A673 (cell line): Measurements from ENCODE around the gene METTL22. TPM values are rescaled to one million over a fixed set of nuclear protein-coding genes. Genes with fewer than 3 reads are reported as not detected.

ENCODE experiments used
- BruUV-seq: library from RNA; stranded (reverse); fragments of 400-500 nt; replicated peaks from 2 replicates; lab custom pipeline; 2021; lab: Mats Ljungman, UMichigan
- CTCF ChIA-PET: fragments of 300-600 bp; sonication (Branson Sonifier 250); formaldehyde crosslinking; loops from one replicate; lab custom pipeline; 2022; ENCODE audit warnings: antibody characterized with exemption; lab: Charles Lee
- POLR2A ChIA-PET: fragments of 300-600 bp; sonication (Branson Sonifier 250); formaldehyde crosslinking; loops from one replicate; lab custom pipeline; 2022; ENCODE audit warnings: antibody characterized with exemption; ENCODE audit not compliant: low non-redundant PET; lab: Charles Lee
- DNase-seq: peaks from one replicate; pipeline ENCODE4 v3.0.0-alpha.2; 2015; ENCODE audit warnings: low spot score
- H3K27ac ChIP-seq: fragments of 200-600 bp; sonication (generic); 2 replicates; pipeline ENCODE4 v1.5.1; 2016; ENCODE audit warnings: mixed run types, low read depth, mild to moderate bottlenecking, mixed read lengths, antibody characterized with exemption, low read length; ENCODE audit not compliant: poor library complexity, severe bottlenecking
- H3K27me3 ChIP-seq: fragments of 200-600 bp; sonication (generic); replicated peaks from 2 replicates; pipeline ENCODE4 v1.6.1; 2017; ENCODE audit warnings: mixed run types, low read depth, mild to moderate bottlenecking, mixed read lengths, antibody characterized with exemption, low read length; ENCODE audit not compliant: insufficient read depth, poor library complexity
- H3K36me3 ChIP-seq: fragments of 200-600 bp; sonication (generic); 2 replicates; pipeline ENCODE4 v1.6.1; 2016; ENCODE audit warnings: mixed run types, mild to moderate bottlenecking, mixed read lengths, antibody characterized with exemption, low read length; ENCODE audit not compliant: insufficient read depth, poor library complexity, severe bottlenecking
- H3K4me1 ChIP-seq: fragments of 200-600 bp; sonication (generic); 2 replicates; pipeline ENCODE4 v1.6.1; 2017; ENCODE audit warnings: mixed run types, mild to moderate bottlenecking, mixed read lengths, antibody characterized with exemption, low read length; ENCODE audit not compliant: insufficient read depth, poor library complexity, severe bottlenecking
- H3K4me3 ChIP-seq: fragments of 200-600 bp; sonication (generic); 2 replicates; pipeline ENCODE4 v1.5.1; 2016; ENCODE audit warnings: low read depth, mixed run types, mild to moderate bottlenecking, mixed read lengths, low read length; ENCODE audit not compliant: poor library complexity, severe bottlenecking
- H3K9me3 ChIP-seq: fragments of 200-600 bp; sonication (generic); 2 replicates; pipeline ENCODE4 v1.6.1; 2016; ENCODE audit warnings: mixed run types, low read depth, mild to moderate bottlenecking, mixed read lengths, antibody characterized with exemption, low read length; ENCODE audit not compliant: poor library complexity, severe bottlenecking
- EZH2 ChIP-seq: fragments of 200-600 bp; sonication (generic); IDR thresholded peaks from 2 replicates; pipeline ENCODE4 v1.6.1; 2017; ENCODE audit warnings: borderline replicate concordance, low read depth, mild to moderate bottlenecking, mixed read lengths, antibody characterized with exemption, low read length; ENCODE audit not compliant: poor library complexity, severe bottlenecking
- intact Hi-C: fragments of 100-400 bp; cut with micrococcal nuclease; formaldehyde crosslinking; loops from one replicate; pipeline ENCODE4 v1.10.0; 2022; ENCODE audit not compliant: unreplicated experiment
- total RNA-seq: library from RNA; stranded (reverse); gene quantifications from 2 replicates; pipeline ENCODE4 v1.2.3, GENCODE V29; 2021
- TF ChIP-seq, protein P1 (sequence below): fragments of 300-800, 200-600 bp; sonication (generic); conservative IDR thresholded peaks from 2 replicates; pipeline ENCODE4 v1.5.1; 2017; ENCODE audit warnings: low read depth, mild to moderate bottlenecking, antibody characterized with exemption, low read length, moderate library complexity, mixed read lengths

METTL22 gene
- total RNA-seq, 1 experiment from 2014 or later, result 91.2 TPM

DNA sequence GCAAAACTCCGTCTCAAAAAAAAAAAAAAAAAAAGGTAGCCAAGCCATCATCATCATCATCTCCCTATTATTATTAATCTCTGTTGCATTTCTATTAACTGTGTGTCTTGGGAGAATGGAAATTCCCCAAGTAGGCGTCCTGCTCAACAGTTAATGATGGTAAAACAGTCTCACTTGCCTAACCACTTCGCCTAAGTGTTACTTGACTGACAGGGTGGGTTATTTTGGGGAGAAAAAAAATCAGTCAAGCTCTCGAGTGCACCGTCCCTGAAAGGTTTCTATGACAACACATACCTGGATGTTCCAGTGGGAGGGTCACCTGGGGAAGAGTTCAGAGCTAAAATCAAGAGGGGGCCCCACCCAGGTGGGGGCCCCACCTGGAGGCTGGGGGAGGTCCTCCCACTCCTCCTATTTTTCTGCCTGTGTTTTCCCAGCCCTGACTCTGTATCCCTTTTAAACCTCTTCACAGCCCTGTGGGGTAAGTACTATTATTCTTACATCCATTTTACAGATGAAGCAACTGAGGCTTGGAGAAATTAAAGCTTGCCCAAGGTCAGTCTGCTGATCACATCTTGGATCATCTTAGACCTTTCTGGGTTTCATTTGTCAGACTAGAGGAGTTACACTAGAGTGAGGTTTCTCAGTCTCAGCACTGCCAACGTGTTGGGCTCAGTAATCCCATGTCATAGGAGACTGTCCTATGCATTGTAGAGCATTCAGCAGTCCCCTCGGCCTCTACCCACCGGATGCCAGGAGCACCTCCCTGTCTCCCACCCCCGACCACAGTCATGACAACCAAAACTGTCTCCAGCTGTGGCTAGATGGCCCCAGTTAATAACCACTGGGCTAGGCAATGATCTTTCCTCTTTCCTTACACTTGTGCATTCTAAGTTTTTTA lies 41.9 kb downstream of the METTL22 start:
- no TSS peak for BruUV-seq
- POLR2A ChIA-PET, result no interaction called here

DNA sequence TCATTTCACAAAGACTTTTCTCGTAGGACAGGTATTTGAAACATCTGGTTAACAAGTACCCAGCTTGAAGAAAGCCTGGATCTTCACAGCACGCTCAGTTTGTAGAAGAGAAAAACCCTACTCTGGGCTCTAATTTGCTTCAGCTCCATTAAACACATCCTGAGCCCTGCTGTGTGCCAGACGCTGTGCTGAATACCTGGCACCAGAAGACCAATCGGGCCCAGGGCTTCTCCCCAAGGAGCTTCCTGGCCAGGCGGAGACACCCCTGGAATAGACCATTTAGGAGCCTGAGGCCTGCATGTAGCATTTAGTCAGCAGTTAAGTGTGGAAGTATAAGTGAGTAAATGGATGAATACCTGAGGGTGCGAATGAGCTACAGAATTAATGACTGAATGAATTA lies 44.0 kb downstream of the METTL22 start:
- ChIA-PET POLR2A (no interaction called here), CTCF (no interaction called here)
- Histone ChIP-seq H3K27me3 (no peaks in the 10 kb centered on the region), H3K4me1 (peaks cover 4% of the 10 kb centered on the region), H3K27ac (no peak overlapping the region), H3K4me3 (no peak overlapping the region), H3K36me3 (no peaks in the 10 kb centered on the region), H3K9me3 (no peaks in the 10 kb centered on the region)
- TF ChIP-seq EZH2, result no peak
- TF ChIP-seq, protein P1, sequence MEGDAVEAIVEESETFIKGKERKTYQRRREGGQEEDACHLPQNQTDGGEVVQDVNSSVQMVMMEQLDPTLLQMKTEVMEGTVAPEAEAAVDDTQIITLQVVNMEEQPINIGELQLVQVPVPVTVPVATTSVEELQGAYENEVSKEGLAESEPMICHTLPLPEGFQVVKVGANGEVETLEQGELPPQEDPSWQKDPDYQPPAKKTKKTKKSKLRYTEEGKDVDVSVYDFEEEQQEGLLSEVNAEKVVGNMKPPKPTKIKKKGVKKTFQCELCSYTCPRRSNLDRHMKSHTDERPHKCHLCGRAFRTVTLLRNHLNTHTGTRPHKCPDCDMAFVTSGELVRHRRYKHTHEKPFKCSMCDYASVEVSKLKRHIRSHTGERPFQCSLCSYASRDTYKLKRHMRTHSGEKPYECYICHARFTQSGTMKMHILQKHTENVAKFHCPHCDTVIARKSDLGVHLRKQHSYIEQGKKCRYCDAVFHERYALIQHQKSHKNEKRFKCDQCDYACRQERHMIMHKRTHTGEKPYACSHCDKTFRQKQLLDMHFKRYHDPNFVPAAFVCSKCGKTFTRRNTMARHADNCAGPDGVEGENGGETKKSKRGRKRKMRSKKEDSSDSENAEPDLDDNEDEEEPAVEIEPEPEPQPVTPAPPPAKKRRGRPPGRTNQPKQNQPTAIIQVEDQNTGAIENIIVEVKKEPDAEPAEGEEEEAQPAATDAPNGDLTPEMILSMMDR, result no peak
- intact Hi-C loops, result no loop called here
- peak; percentile 30 for DNase-seq
- no TSS peak for BruUV-seq

More for the DNA sequence above, 41.9 kb downstream of the METTL22 start:
- H3K4me3 ChIP-seq, result no peak overlapping the region
- H3K36me3 ChIP-seq, result no peaks in the 10 kb centered on the region
- TF ChIP-seq, protein P1, result no peak
- no peak for TF ChIP-seq EZH2
- no peaks in the 10 kb centered on the region for H3K27me3 ChIP-seq
- H3K4me1 ChIP-seq, result peaks cover 4% of the 10 kb centered on the region
- H3K9me3 ChIP-seq, result no peaks in the 10 kb centered on the region
- no peak for DNase-seq
- CTCF ChIA-PET, result no interaction called here
- intact Hi-C loops, result loop anchor here (5.0 kb wide), 3 partner anchors 204 to 474 kb away; partner anchors contain the start of gene CARHSP1
- no peak overlapping the region for H3K27ac ChIP-seq

DNA sequence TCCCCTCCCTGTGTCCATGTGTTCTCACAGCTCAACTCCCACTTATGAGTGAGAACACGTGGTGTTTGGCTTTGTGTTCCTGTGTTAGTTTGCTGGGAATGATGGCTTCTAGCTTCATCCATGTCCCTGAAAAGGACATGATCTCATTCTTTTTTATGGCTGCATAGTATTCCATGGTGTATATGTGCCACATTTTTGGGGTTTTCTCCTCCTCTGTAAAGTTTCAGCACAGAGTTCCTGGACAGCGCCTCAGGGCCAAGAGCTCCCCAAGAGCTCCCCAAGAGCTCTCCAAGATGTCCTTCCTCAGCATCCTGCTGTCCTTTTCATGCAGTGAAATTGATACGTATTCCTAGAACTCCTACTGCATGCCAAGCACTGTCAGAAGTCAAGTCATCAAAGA lies 46.0 kb downstream of the METTL22 start:
- intact Hi-C loops, result no loop called here
- H3K36me3 ChIP-seq, result no peaks in the 10 kb centered on the region
- no peak for DNase-seq
- no peak overlapping the region for H3K4me3 ChIP-seq
- peaks cover 4% of the 10 kb centered on the region for H3K4me1 ChIP-seq
- H3K27ac ChIP-seq, result no peak overlapping the region
- CTCF ChIA-PET, result no interaction called here
- POLR2A ChIA-PET, result no interaction called here
- no peaks in the 10 kb centered on the region for H3K27me3 ChIP-seq
- no TSS peak for BruUV-seq
- TF ChIP-seq, protein P1, result no peak
- TF ChIP-seq EZH2, result no peak
- no peaks in the 10 kb centered on the region for H3K9me3 ChIP-seq
